BJ (cell line): ENCODE measurements around the gene UBE2C. TPM values are rescaled to one million over a fixed set of nuclear protein-coding genes. Genes with fewer than 3 reads are reported as not detected.
A peak's percentile ranks its signal among the peaks of the same experiment; 100 is the strongest.

ENCODE experiments used
- CTCF ChIA-PET: fragments of 350-600 bp; formaldehyde crosslinking; extraction: SDS; loops from one replicate; lab custom pipeline; 2021; ENCODE audit warnings: antibody characterized with exemption, inconsistent platforms; lab: Yijun Ruan, JAX
- POLR2A ChIA-PET: fragments of 300-600 bp; sonication (Branson Sonifier 250); formaldehyde crosslinking; extraction: SDS; loops from one replicate; lab custom pipeline; 2021; ENCODE audit warnings: antibody characterized with exemption; lab: Charles Lee
- DNase-seq: peaks from one replicate; pipeline ENCODE4 v3.0.0-alpha.2; 2011; ENCODE audit warnings: low read depth
- H3K27me3 ChIP-seq: 2 replicates; pipeline ENCODE4 v1.6.0; 2011; ENCODE audit warnings: low read length; ENCODE audit not compliant: control insufficient read depth, insufficient read depth
- H3K36me3 ChIP-seq: 2 replicates; pipeline ENCODE4 v1.5.1; 2011; ENCODE audit warnings: low read length; ENCODE audit not compliant: control insufficient read depth, insufficient read depth
- H3K4me3 ChIP-seq: 2 replicates; pipeline ENCODE4 v1.5.1; 2011; ENCODE audit warnings: low read depth, mild to moderate bottlenecking, control low read depth, low read length
- polyA plus RNA-seq: library from polyadenylated mRNA; depleted of rRNA; stranded (reverse); fragments of >200 nt; gene quantifications from 2 replicates; pipeline ENCODE4 v1.2.3, GENCODE V29; 2011
- TF ChIP-seq, protein P1 (sequence below): IDR thresholded peaks from 2 replicates; pipeline ENCODE4 v1.5.1; 2011; ENCODE audit warnings: low read depth, mild to moderate bottlenecking, control low read depth, inconsistent platforms, low read length, moderate library complexity; ENCODE audit not compliant: insufficient read depth

The UBE2C gene
- polyA plus RNA-seq, 1 experiment, result 90.8 TPM

DNA sequence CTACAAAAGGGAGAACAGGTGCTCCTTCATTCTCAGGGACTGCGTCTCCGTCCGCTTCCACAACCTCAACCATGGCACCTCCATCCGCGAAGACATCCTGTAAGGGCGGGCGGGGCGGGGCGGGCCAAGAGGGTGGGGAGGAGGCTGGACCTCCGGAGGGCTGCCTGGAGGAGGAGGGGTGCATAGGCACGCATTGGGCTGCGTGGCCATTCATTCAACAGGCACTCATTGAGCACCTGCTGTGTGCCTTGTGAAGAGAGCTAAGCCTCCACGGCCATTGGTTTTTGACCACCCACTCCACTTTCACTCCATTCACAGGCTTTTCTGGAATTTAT is 45.4 kb downstream of the UBE2C start:
- TF ChIP-seq, protein P1, sequence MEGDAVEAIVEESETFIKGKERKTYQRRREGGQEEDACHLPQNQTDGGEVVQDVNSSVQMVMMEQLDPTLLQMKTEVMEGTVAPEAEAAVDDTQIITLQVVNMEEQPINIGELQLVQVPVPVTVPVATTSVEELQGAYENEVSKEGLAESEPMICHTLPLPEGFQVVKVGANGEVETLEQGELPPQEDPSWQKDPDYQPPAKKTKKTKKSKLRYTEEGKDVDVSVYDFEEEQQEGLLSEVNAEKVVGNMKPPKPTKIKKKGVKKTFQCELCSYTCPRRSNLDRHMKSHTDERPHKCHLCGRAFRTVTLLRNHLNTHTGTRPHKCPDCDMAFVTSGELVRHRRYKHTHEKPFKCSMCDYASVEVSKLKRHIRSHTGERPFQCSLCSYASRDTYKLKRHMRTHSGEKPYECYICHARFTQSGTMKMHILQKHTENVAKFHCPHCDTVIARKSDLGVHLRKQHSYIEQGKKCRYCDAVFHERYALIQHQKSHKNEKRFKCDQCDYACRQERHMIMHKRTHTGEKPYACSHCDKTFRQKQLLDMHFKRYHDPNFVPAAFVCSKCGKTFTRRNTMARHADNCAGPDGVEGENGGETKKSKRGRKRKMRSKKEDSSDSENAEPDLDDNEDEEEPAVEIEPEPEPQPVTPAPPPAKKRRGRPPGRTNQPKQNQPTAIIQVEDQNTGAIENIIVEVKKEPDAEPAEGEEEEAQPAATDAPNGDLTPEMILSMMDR, result no peak
- ChIA-PET CTCF (interaction anchor here (0.6 to 1.2 kb wide), 3 partner anchors 34 to 126 kb away, joined by 3 to 5 read pairs (median 3); no protein-coding TSS in a partner anchor), POLR2A (no interaction called here)
- DNase-seq, result no peak
- peak overlapping the region; percentile 68 for H3K4me3 ChIP-seq
- H3K36me3 ChIP-seq, result no peaks in the 10 kb centered on the region
- H3K27me3 ChIP-seq, result no peaks in the 10 kb centered on the region

DNA sequence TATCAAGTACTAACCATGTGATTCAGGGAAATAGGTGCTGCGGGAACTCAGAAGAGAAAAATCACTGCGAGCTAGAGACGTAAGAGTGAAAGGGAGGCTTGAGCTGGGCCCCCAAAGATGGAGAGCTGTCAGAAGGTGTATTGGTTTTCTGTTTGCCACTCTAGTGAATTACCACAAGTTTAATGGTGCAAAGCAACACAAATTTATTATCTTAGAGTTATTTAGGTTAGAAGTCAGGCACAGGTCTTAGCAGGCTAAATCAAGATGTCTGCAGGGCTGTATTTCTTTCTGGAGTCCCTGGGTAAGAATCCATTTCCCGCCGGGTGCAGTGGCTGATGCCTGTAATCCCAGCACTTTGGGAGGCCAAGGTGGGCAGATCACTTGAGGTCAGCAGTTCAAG is 47.5 kb downstream of the UBE2C start:
- DNase-seq, result no peak
- H3K36me3 ChIP-seq, result no peaks in the 10 kb centered on the region
- ChIA-PET CTCF (no interaction called here), POLR2A (no interaction called here)
- H3K4me3 ChIP-seq, result no peak overlapping the region
- TF ChIP-seq, protein P1, result no peak
- no peaks in the 10 kb centered on the region for H3K27me3 ChIP-seq

DNA sequence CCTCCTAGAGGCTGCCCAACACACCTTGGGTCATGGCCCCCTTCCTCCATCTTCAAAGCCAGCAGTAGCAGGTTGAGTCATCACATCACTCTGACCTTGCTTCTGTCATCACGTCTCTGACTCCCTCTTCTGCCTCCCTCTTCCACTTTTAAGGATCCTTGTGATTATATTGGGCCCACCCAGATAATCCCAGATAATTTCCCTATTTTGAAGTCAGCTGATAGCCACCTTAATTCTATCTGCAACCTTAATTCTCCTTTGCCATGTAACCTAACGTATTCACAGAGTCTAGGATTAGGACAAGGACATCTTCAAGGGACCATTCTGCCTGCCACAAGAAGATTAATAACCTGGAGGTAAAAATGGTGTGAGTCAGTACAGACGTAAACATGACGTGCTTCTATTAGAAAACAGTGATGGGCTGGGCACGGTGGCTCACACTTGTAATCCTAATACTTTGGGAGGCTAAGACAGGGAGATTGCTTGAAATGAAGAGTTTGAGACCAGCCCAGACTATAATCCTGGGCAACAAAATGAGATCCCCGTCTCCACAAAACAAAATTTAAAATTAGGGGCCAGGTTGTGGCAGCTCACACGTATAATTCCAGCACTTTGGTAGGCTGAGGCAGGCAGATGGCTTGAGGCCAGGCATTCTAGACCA is 48.2 kb downstream of the UBE2C start:
- no peak overlapping the region for H3K4me3 ChIP-seq
- TF ChIP-seq, protein P1, result no peak
- no peaks in the 10 kb centered on the region for H3K36me3 ChIP-seq
- DNase-seq, result no peak
- ChIA-PET CTCF (interaction anchor here (0.9 kb wide), 1 partner anchor 9 kb away, joined by 3 read pairs; no protein-coding TSS in a partner anchor), POLR2A (no interaction called here)
- H3K27me3 ChIP-seq, result no peaks in the 10 kb centered on the region

- no peak for DNase-seq
- H3K36me3 ChIP-seq, result no peaks in the 10 kb centered on the region
- no peak overlapping the region for H3K4me3 ChIP-seq
- ChIA-PET POLR2A (no interaction called here), CTCF (interaction anchor here (0.9 kb wide), 1 partner anchor 9 kb away, joined by 3 read pairs; no protein-coding TSS in a partner anchor)
- TF ChIP-seq, protein P1, result no peak
- no peaks in the 10 kb centered on the region for H3K27me3 ChIP-seq
These were observed 49.0 kb downstream of the UBE2C start for GRCh38 chr20:45861221-45862075.
